ENCODE data around the gene PRKCD.

The PRKCD gene

GRCh38 chr3:53174346-53175250 is 13.6 kb downstream of the PRKCD start:
- no peak for TF ChIP-seq CTCF (IDR thresholded peaks at IDR 0.05; ENCODE audit: low read depth, low read length, missing control alignments)
- H3K4me3 ChIP-seq (ENCODE audit: low read depth, low read length) = no peak overlapping the region
- DNase-seq (ENCODE audit: low read depth) = no peak
- in situ Hi-C loops (cut with HindIII; ENCODE audit: low sequenced_read_pairs) = no loop called here

- no peak overlapping the region for H3K4me3 ChIP-seq (ENCODE audit: low read depth, low read length)
- TF ChIP-seq CTCF (IDR thresholded peaks at IDR 0.05; ENCODE audit: low read depth, low read length, missing control alignments) = no peak
- DNase-seq (ENCODE audit: low read depth) = no peak
- in situ Hi-C loops (cut with HindIII; ENCODE audit: low sequenced_read_pairs) = no loop called here
Observed at GRCh38 chr3:53175613-53176540, 14.9 kb downstream of the PRKCD start.

DNA sequence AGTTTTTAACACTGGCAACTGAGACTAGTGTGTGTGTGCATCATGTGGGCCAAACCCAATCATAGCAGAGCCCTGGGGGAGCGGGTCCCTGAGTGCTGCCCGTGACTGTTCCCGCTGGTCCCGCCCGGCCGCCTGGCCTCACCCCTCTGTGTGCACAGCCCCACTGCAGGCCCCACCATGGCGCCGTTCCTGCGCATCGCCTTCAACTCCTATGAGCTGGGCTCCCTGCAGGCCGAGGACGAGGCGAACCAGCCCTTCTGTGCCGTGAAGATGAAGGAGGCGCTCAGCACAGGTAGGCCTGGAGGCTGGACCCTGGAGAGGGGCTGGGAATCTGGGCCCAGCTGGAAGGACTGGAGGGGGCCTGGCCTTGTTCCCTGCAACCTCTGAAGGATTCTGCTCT is 17.2 kb downstream of the PRKCD start:
- no peak for TF ChIP-seq CTCF (IDR thresholded peaks at IDR 0.05; ENCODE audit: low read depth, low read length, missing control alignments)
- H3K4me3 ChIP-seq (ENCODE audit: low read depth, low read length) = no peak overlapping the region
- no peak for DNase-seq (ENCODE audit: low read depth)
- in situ Hi-C loops (cut with HindIII; ENCODE audit: low sequenced_read_pairs) = no loop called here

DNA sequence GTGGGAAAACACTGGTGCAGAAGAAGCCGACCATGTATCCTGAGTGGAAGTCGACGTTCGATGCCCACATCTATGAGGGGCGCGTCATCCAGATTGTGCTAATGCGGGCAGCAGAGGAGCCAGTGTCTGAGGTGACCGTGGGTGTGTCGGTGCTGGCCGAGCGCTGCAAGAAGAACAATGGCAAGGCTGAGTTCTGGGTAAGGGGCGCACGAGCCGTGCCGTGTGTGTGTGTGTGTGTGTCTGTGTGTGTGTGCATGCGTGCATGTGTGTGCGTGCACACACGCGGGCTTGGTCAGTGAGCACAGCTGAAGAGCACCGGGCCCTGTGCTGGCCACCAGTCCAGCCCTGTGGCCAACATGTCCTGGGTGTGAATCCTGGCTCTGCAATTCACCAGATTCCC is 18.6 kb downstream of the PRKCD start:
- no peak overlapping the region for H3K4me3 ChIP-seq (ENCODE audit: low read depth, low read length)
- DNase-seq (ENCODE audit: low read depth) = no peak
- in situ Hi-C loops (cut with HindIII; ENCODE audit: low sequenced_read_pairs) = no loop called here
- TF ChIP-seq CTCF (IDR thresholded peaks at IDR 0.05; ENCODE audit: low read depth, low read length, missing control alignments) = no peak

DNA sequence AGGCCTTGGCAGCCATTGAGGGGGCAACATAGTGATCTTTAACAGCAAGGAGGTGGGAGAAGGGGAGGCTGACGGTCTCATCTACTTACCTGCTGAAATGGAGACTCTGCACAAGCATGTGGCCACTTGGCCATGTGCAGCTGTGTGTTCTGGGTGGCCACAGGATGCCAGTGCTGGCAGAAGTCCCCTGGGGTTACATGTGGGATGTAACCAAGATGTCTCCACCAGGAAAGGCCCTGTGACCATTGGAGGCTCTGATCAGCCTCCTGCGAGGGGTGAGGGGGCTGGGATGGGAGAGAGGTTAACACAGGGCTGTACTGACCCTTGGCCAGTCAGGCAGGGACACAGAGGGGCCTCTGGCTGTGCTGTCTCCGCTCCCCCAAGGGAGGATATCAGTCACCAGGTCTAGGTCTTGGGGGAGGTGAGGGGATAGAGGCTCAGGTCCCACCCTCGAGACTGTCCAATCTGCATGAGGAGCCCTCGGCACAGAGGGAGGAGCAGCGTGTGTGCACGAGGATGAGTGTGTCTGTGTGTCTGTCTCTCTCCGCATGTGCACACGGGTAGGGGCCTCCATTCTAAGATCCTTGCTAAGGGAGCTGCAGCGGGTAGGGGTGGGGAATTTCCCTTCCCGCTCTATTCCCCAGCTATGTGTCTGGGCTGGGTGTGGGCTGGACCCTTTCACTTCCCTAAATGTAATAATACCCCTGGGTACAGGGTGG is 19.5 kb downstream of the PRKCD start:
- H3K4me3 ChIP-seq (ENCODE audit: low read depth, low read length) = no peak overlapping the region
- no peak for DNase-seq (ENCODE audit: low read depth)
- in situ Hi-C loops (cut with HindIII; ENCODE audit: low sequenced_read_pairs) = no loop called here
- TF ChIP-seq CTCF (IDR thresholded peaks at IDR 0.05; ENCODE audit: low read depth, low read length, missing control alignments) = no peak

GRCh38 chr3:53181024-53181371 is 20.0 kb downstream of the PRKCD start:
- in situ Hi-C loops (cut with HindIII; ENCODE audit: low sequenced_read_pairs) = no loop called here
- no peak for TF ChIP-seq CTCF (IDR thresholded peaks at IDR 0.05; ENCODE audit: low read depth, low read length, missing control alignments)
- no peak overlapping the region for H3K4me3 ChIP-seq (ENCODE audit: low read depth, low read length)
- DNase-seq (ENCODE audit: low read depth) = no peak
